HT1080 (cell line): Measurements from ENCODE around the gene MYO16. TPM values are rescaled to one million over a fixed set of nuclear protein-coding genes. Genes with fewer than 3 reads are reported as not detected.

Source experiments
- DNase-seq: peaks from one replicate; pipeline ENCODE4 v3.0.0-alpha.2; 2015; ENCODE audit warnings: low read depth
- total RNA-seq: library from RNA; depleted of rRNA; stranded (reverse); fragments of >200 nt; shearing (Covaris generic); gene quantifications from 2 replicates; pipeline ENCODE4 v1.2.3, GENCODE V29; 2014

MYO16 gene
- total RNA-seq, 1 experiment from 2014 or later: not detected

DNA sequence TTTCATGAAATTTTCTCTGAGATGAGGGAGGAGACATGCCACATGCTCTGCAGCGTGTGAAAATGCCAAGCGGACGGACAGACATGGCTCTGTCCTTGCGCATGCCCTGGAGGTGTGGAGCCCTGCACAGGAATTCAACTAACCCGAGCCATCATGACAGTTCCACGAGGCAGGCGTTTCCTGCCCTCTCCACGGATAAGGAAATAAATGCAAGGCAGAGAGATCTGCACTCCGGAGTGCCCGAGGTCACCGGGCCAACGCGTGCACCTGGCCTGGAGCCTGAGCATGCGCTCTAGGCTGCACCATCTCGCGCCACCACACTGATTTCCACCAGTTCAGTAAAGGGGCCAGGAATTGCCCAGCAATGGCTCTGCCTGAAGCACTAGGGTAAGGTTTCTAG is 298.2 kb downstream of the MYO16 start:
- no peak for DNase-seq

GRCh38 chr13:108929532-108930206 is 300.3 kb downstream of the MYO16 start:
- DNase-seq: peak; percentile 16

GRCh38 chr13:108932196-108932595 is 302.8 kb downstream of the MYO16 start:
- no peak for DNase-seq

- no peak for DNase-seq
These were observed 303.6 kb downstream of the MYO16 start for GRCh38 chr13:108933061-108933460.

GRCh38 chr13:108938155-108938554 is 308.7 kb downstream of the MYO16 start:
- DNase-seq: no peak

DNA sequence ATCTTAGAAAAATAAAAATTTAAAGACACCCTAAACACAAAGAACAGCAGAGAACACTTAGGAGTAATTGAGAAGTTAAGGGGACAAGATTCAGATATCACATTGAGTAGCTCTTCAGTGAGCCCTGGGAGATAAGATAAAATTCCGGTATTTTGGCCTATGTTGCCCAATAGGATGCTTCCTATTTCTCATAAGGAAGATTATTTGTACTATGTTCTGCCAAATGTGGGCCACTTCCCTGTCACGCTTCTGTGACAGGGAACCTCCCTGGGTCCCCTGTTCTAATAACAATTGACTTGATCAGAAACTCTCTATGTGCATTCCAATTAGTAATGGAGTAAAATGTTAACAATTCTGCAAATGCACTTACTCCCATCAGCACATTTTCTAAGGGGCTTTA is 310.7 kb downstream of the MYO16 start:
- DNase-seq: no peak

DNA sequence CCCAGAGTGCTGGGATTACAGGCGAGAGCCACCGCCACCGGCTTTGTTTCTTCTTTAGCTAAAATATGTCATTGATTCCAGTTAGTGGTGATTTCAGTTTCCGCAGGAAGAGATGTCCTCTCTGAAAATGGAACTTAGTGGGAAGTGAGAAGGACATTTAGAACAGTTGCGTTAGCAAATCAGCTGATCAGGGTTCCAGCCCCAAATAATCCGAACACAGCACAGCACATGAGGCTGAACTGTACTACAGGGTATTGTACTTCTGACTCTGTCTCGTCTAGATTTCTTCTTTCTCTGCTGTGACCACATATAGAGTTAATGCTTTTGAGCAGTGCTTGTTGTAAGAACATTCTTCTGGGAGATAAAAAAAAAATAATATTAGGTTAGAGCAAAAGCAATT is 314.4 kb downstream of the MYO16 start:
- no peak for DNase-seq

GRCh38 chr13:108944760-108945159 is 315.3 kb downstream of the MYO16 start:
- DNase-seq: no peak

GRCh38 chr13:108947551-108948030 is 318.2 kb downstream of the MYO16 start:
- no peak for DNase-seq

- DNase-seq: no peak
These were observed 318.9 kb downstream of the MYO16 start for GRCh38 chr13:108948251-108948671.

DNA sequence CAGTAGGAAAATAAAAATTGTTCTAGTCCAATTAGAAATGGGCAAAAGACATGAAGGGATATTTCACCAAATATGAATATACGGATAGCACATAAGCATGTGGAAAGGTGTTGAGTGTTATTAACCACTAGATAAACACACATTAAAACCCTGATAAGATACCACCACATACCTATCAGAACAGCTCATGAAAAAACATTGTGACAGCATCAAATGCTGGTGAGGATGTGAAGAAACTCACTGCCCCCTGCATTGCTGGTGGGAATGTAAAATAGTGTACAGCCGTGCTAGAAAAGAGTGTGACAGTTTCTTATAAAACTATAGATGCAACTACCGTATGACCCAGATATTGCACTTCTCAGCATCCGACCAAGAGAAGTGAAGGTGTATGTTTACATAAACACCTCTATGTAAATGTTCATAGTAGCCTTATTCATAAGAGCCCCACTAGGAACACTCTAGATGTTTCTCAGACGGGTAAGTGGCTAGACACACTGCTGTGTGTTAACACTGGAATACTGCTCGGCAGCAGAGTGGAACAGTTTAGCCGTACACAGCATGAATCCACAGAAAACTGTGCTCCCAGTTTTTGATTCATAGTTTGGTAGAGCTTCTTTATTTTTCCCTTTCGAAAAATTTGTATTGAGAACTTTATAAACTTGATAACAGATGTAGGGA is 321.1 kb downstream of the MYO16 start:
- no peak for DNase-seq

DNA sequence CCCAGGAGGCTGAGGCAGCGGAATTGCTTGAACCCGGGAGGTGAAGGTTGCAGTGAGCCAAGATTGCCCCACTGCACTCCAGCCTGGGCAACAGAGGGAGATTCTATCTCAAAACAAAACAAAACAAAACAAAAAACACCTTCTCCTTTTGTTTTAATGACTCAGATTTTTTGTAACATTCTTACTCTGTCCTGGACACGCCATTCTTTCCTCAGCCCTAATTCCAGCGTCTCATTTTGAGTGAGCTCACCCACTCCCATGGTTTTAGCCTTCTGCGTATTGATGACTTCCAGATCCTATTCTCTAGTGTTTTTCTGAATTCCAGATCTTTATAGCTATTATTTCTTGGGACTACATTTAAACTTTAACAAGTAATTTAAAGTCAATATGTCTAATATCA is 326.3 kb downstream of the MYO16 start:
- no peak for DNase-seq

- DNase-seq: peak; percentile 91
These were observed 328.1 kb downstream of the MYO16 start for GRCh38 chr13:108957369-108958012.

DNA sequence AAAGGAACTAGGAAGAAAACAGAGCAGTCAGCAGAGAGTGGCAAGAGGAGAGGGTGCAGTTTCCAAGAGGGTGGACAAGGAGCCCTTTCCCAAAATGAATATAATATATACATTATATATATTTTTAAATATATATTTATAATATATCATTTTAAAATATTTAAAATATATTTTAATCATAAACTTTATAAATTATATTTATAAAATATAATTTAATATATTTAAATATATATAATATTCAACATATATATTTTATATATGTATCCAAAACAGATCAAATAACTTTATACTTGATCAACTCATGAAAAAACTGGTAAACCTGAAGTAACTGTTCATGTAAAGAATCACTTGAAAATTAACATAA is 328.6 kb downstream of the MYO16 start:
- no peak for DNase-seq

DNA sequence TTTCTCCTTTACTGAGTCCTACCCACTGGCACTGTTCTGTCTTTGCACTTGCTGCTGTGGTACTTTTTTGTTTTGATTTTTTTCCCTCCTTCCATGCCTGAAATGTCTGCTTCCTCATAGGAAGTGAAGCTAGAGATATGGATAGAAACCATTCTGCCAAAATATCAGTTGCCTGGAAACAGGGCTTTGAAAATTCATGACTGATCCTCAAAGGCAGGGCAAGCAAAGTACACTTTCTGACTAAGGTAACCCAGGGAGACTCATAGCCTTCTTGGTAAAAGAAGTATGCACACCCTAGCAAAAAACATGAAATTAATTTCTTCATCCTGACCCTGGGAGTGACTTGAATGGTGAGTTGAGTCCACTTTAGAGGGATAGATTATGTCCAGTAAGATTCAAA is 329.8 kb downstream of the MYO16 start:
- DNase-seq: no peak

DNA sequence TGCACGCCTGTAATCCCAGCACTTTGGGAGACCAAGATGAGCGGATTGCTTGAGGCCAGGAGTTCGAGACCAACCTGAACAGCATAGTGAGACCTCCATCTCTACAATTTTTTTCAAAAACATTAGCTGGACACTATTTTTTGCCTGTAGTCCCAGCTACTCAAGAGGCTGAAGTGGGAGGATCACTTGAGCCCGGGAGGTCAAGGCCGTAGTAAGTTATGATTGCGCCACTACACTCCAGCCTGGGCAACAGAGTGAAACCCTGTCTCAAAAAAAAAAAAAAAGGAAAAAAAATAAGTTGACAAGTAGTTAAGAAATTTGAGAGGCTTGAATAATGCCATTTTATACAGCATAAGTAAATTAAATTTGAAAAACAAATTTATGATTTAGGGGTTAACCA is 330.6 kb downstream of the MYO16 start:
- DNase-seq: no peak

DNA sequence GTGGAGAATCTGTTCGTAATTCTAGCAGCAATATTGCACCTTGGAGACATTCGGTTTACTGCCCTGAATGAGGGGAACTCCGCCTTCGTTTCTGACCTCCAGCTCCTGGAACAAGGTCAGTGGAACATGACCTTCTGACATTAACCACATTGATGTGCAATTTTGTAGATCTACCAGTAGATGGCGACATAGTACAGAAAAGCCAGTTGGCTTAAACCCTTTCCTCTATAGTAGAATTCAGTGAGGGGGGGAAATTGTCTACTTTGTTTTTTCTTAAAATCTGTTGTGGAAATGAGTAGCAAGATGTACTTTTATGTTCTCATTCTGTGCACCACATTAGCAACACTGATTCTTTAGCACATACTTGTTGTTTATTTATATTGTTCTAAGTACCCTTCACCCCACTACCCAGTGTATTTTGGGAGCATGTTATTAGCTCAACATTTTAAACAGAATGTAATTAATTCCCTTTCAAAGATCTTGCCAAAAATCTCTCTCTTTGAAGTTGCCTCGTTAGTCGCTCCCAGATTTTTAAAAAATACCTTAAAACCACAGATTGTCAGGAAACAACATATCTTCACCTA is 332.2 kb downstream of the MYO16 start:
- peak; percentile 56 for DNase-seq

DNA sequence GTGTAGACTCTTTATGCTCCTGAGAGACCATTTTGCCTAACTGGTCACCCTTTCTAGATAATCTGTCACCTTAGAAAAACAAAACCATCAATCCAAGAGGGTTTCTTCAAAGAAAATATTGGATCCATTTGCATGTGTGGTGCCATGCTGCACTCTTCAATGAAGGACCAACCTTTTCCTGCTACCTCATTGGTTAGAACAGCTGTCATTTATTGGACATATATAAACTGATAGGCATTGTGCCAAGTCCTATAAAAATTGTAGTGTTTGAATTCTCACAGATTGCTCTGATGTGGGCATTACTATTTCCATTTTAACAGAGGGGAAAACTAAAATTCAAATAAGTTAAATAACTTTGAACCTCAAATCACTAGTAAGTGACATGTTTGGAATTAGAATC is 333.2 kb downstream of the MYO16 start:
- no peak for DNase-seq

DNA sequence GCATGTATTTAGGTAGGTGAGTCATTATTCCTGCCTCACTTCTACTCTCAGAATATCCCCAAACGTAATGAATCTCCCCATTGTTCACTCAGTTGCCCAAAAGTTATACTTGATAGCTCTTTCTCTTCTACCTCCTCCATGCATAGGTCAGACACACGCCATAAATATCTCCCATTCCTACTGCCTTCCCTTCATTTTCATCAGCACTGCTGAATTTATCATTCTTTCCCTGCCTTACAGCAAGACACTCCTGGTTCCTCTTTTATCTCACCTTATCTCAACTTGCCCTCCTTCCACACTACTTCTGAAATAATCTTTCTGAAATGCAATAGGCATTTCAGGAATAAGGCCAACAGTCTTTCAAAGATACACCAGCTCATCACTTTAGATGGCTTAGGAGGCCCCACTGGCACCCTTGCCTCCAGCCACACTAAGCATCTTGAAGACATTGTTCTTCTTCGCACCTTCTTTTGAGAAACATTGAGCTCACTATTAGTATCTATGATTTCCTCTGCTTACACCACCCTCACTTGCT is 333.9 kb downstream of the MYO16 start:
- DNase-seq: no peak

DNA sequence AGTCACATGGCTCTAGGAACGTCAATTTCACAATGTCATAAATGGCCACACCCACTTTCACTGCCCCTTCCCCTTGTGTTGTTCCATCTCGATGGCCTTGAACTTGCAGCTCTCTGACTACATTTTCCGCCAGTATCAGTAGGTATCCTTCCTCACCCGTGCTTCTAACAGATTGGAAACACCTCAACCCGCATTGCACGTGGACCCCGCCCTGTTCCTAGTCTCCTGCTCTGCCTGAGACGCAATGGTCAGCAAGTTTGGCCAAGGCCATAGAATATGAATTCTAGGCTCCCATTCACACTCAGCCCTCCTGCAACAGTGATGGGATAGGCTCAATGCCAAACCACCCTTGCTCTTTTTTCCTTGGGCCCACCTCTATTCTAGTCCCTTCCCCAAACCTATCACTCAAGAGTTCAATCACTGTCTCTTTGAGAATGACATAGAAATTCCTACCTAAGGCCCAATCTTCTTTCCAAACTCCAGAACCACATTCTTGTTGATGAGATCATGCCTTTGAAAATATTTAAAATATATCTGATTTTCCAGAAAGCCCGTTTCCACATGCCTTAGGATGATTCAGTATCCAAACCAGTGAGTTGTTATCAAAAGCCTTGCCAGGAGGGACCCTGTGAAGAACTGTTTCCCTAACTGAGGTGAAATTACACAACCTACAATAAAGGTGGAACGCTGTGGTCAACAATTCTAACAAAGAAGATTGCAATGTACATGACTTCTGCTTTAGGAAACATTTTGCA is 334.6 kb downstream of the MYO16 start:
- DNase-seq: no peak

DNA sequence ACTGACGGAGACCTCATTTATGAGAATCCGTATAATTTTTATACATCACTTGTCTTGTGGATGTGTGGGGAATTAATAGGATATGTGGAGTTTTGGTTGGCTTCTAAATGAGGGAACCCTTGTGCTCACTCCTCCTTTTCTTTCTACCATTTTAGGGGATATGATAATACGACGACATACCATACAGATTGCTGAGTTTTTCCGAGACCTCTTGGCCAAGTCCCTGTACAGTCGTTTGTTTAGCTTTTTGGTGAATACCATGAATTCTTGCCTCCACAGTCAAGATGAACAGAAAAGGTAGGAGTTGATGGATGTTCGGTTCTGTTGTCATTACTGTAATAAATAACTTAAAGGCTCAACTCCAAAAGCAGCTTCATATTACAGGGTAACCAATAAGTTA is 335.2 kb downstream of the MYO16 start:
- no peak for DNase-seq
